NCI-H2227 (cell line): Measurements from ENCODE around the gene CBY1.
A peak's percentile ranks its signal among the peaks of the same experiment; 100 is the strongest.
"Not testable (repeated sequence)": the region's sequence is repeated elsewhere in the genome, so short reads cannot be mapped to it uniquely, and the experiment has no call there.

Experiments
- DNase-seq: peaks from one replicate; lab custom pipeline; 2025; ENCODE audit not compliant: unreplicated experiment; lab: John Stamatoyannopoulos, UW

Gene CBY1

DNA sequence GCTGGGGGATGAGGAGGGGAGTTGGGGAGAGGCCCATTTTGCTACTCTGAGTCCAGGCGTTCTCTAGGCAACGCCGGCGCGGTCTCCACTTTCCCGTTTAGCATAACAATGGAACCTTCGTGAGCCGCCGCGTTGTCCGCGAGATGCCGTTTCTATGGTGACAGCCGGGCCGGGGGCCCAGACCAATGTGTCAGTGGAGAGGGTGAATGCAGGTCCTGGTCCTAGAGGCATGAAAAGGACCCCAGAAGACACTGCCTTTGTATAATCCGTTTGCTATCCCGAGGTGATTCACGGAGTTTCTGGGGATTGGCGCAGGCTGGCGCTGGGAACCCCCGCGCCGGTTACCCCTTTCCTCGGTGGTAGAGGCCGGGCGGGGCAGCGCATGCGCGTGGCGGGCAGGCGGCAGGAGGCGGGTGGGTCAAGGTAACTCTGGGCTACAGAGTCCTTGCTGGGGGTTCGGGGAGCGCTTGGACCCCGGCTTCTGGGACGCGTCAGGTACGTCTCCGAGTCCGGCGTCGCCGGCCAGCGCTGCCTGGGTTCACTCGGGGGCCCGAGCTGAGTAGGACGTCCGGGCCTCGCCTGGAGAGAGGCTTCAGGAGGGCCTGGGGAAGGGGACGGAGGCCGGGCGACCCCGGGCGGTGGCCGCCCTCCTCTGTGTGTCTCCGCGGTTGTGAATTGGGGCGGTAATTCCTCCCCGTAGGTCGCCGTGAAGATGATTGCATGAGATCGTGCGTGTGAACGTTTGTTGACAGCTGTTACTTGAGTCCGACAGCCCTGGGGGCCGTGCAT lies at the start of gene CBY1, which contains the start of gene FAM227A:
Gene CBY1 (plus strand): TSS at position 383 of the 789 bp plus-strand sequence. CDS start 11,417 bp downstream, outside the sequence.
Gene FAM227A (minus strand): TSS at position 137 of the 789 bp plus-strand sequence. CDS start 6,224 bp downstream, outside the sequence.
- DNase-seq = peak; percentile 93

DNA sequence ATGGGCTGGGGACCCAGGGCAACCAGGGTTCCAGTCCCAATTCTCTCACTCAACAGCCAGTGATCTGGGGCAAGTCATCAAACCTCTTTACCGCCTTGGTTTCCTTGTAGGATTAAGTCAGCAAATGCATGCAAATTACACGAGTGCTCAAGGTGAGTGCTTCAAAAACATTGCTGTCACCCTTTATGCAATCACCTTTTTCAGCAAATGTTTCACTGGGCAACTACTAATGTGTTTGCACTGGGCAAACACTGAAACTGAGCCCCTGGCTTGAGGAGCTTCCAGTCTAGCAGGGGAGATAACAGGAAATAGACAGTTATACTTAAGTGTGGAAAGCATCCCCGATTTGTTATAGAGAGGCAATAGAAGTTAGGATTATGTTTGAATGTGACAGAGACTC lies 48.8 kb upstream of the CBY1 start:
- no peak for DNase-seq

DNA sequence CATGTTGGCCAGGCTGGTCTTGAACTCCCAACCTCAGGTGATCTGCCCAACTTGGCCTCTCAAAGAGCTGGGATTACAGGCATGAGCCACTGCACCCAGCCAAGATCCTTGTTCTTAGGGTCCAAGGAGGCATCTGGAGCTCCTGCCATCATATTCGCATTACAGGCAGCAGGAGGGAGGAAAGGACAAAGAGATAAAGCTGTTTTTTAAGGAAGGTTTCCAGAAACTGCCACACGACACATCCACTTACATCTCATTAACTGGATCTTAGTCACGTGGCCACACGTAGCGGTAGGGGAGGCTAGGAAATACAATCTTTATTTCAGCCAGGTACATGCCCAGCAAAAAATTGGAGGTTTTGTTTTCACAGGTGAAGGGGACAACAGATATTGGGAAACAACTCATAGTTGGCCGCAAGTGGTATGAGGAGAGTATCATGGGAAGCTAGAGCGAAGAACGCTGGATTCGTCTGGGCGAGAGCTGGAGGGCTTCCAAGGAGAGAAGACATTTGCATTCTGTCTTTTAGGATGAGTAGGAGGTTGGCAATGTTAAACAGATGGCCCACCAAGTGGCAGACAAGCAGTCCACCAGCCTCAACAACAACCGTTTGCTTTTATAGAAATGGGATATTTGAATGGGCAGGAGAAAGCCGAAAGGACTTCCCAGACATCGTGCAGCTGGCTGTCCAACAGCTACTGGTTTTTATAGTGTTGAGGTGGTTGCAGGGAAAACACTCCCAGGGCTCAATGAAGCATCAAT lies 47.3 kb upstream of the CBY1 start:
- no peak for DNase-seq

DNA sequence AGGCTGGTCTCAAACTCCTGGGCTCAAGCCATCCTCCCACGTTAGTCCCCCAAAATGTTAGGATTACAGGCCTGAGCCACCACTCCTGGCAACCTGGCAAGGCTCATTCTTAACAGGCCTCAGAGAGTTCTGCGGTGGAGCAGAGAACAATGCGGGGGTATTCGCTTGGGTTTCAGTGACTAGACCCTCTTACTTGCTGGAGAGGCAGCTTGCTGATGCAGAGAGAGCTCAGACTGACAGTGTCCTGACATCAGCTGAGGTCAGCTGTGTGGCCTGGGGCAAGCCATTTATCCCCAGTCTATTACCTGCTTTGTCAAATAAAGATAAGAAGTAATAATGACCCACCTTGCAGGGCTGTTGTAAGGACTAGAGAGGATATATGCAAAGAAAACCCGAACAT lies 46.2 kb upstream of the CBY1 start:
- DNase-seq = no peak

DNA sequence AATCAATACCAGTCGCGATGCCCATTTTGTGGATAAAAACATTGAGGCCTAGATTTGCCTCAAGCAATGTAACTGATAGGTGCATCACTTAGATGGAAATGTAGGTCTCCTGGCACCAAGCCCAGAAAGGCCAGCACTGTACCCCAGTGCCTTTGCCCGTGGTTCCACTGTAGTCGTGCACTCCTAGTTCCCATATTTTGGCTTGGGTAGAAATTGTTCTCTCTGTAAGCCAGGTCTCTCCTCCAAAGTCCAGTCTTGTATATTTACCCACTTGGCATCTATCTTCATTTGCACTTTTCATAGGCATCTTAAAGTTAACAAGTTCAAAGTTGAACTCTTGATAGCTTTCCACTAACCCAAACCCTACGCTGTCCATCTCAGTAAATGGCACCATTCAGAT lies 44.9 kb upstream of the CBY1 start:
- no peak for DNase-seq

DNA sequence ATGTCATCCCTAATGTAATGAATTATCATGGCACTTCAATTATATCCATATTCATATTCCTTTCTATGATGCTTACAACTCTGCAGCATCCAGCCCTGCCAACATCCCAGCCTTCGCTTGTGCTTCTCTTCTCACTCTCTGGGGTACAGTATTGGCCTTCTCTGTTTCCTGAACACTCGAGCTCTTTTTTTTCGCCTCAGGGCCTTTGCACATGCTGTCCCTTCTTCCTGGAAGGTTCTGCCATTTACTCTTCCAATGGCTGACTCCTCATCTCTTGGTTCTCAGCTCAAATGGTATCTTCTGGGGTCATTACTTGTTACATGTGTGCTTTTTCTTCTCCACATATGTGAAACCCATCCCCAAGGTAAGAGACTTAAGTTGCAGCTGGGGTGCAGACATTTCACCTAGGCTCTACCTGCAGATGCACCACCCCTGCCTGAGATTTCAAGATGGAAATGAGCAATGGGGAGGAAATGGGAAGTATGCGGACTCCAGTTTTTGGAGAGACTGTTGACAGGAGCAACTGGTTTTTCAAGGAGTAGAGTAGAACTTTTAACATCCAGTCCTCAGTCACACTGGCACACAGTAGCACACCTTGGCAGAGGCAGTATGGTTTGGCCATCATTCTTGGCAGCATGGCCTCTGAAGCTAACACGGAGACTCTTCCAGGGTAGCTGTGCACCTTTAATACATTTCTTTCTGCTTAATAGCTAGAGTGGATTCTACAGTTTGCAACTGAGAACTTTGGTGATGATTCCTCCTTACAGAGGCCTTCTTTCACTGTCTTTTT lies 44.0 kb upstream of the CBY1 start:
- DNase-seq = no peak

DNA sequence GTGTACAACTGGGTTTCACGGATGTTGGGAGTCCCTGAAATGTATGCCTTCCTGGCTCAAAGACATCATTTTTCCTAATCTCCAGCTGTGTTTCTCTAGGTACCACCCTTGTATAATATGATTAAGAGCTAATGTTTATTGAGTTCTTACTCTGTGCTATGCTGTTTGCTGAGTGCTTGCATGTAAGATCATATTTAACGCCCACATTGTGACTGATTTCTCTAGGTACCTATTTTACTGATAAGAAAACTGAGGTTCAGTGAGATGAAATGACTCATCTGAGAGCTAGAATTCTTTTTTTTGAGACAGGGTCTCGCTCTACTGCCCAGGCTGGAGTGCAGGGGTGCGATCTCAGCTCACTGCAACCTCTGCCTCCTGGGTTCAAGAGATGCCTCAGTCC lies 42.9 kb upstream of the CBY1 start:
- no peak for DNase-seq

DNA sequence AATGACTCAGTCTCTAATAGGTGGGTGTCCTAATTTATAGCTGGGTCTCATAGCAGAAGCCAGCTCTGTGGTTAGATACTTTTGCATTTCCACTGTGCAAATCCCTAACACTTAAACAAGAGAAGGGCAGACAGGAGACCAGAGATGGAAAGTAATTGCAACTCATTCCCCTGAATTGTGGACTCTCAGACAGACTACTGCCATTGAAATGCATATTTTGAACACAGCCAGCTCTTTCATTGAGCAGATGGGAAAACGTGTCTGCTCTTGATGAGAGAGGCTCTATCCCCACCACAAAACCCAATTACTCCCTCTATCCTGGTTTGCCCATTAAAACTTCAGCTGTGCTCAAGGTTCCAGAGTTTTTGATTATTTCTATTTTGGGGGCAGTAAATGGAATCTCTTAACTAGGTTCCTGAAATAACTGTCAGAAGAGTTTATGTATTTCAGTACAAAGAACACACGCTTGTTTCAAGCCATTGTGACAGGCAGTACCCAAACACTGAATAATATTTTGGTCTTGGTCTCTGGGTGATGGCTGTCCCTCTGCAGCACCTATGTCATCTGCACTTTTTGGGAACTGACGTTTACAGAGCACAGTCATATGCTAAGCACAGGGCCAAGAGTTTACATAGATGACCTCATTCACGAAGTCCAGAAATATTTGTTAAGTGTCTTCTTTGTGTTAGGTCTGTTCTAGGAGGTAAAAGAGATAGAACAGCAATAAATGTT lies 41.9 kb upstream of the CBY1 start:
- no peak for DNase-seq

DNA sequence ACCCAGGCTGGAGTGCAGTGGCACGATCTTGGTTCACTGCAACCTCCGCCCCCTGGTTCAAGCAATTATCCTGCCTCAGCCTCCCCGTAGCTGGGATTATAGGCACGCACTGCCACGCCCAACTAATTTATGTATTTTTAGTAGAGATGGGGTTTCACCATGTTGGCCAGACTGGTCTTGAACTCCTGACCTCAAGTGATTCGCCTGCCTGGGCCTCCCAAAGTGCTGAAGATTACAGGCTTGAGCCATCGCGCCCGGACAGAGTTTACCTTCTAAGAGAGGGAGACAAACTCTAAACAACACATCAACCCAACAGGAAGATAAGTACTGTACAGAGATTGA lies 41.4 kb upstream of the CBY1 start:
- not testable (repeated sequence) for DNase-seq

DNA sequence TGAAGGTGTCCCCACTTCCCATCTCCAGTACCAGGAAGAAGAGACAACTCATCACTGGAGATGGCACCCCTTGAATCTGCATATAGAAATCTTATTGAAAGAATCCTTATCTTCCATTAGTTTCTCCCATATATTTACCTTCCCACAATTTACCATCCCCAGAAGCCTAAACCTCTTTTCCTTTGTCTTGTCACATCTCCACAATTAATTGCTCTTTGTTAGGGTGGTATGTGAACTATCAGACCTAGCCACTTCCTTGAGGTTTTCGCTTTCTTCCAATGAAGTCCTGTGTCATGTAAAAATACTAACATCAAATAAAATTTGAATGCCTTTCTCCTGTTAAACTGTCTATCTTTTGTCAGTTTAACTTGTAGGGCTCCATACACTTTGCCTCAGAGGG lies 38.2 kb upstream of the CBY1 start:
- no peak for DNase-seq

DNA sequence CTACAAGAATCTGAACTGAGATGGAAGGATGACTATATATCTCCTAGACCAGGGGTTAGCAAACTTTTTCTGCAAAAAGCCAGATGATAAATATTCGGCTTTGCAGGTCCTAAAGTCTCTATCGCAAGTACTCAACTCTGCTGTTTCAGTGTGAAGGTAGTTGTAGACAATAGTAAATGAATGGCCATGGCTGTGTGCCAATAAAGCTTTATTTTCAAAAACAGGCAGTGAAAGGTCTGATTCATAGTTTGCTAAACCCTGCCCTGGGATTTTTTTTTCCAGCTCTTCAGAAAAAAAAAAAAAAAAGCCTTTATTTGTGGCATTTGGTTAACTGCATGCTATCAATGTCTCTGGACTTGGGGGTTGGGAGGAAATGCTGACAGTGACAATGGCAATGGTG lies 37.8 kb upstream of the CBY1 start:
- DNase-seq = no peak

DNA sequence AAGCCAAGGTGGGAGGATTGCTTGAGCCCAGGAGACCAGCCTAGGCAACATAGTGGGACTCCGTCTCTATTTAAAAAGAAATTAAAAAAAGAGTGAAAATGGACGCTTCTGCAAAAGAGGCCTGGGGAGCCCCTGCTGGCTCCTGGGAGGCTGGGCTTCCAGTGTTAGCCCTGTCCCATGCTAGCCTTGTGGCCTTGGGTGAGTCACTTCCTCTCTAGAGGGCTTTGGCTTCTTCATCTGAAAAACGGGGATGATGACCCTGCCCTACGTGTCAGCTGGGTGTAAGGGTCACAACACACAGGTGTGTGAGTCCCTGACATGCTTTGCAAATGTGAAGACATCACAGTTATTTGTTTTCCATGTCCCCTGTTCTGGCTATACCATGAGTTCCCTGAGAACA lies 33.1 kb upstream of the CBY1 start:
- no peak for DNase-seq

DNA sequence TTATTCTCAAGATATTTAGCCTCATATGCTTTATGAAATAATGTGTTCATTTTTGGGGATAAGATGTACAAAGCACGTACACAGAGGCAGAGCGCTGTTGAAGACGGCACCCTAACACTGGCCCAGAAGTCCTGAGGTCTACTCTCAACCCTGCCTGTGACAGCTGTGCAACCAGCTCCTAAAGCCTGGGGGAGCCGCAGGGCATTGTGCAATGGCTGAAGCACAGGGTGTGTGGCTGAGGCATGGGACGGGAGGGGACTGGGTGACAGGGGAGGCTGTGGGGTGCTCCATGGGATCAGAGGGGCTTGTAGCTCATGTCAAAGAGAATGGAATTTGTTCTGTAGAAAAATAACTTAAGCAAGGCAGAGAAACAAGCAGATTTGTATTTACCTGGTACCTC lies 28.0 kb upstream of the CBY1 start:
- DNase-seq = no peak

DNA sequence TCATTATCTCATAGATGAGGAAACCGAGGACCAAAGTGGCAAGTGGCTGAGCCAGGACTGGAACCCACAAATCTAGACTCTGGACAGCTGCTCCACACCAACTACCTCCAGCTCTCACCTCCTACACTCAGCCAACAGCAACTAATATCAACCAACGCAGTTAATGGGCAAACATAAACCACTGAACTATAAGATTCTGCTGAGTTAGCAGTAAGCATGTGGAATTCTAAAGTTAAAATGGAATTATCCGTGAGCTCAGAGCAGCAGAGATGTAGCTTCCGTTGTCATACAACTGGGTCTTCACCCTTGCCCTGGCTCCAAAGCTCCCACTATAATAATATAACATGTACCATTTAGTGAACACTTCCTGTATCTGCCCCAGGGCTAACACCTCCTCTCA lies 27.3 kb upstream of the CBY1 start:
- no peak for DNase-seq

DNA sequence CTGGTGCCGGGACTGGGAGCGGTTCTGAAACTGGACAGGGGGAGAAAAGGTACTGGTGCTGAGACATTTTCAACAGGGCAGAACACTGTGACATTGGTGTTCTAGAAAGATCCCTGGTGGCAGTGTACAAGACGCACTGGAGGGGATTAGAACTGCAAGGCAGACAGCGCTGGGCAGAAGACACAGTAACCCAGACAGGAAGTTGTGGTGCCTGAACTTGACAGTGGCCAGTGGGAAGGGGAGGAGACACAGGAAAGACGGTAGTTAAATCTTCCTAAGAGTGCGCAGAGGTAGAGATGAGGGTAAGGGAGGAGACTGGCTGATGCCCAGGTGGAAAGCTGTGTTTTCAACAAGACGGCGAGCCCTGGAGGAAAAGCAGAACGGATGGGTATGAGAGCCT lies 24.7 kb upstream of the CBY1 start:
- DNase-seq = no peak

DNA sequence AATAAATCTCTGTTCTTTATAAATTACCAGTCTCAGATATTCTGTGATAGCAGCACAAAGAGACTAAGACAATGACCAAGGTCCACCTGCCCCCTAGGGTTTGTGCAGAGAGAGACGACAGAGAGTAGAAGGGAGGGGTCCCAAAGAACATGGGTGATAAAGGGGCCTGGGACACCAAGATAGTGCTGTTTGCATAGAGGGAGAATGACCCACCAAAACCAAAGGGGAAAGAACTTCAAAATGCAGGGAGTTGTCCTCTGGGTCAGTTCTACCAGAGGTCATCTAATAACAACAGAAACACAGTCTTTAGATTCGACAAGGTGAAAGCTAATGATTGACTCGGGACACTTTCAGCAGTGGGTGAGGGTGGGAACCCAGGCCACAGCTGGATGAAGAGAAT lies 23.9 kb upstream of the CBY1 start:
- DNase-seq = no peak

DNA sequence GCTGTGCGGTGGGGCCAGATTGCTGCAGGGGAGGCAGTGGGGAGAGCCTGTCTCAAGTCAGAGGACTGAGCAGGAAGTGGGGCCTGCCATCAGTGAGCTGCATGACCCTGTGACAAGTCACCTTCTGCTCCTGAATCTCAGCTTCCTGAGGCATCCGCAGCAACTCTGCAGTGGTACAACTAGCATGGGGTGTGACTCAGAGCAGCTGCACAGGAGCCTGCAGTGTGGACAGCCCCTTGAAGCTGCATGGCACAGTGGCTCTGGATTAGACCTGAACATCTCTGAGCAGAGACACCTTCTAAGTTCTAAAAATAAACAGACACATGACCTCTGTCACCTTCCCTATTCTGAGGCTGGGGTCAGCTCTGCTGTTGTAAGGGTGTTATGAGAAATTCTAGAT lies 18.2 kb upstream of the CBY1 start:
- DNase-seq = no peak

DNA sequence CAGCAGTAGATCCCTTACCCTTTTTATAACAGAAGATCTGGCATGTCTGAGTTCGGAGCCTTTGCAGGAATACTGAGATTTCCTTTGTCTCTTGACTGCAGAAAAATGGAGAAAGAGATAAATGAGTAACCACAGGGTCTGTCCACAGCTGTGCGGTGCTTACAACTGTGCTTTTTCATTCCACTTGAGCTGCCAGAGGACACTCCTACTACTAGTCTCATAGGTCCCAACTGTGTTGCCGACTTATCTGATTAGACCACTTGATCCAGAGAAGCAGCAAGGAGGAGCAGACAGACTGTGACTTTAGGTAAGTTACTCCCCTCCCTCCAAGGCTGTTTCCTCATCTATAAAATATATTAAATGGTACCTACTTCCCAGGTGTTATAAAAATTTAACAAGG lies 17.7 kb upstream of the CBY1 start:
- no peak for DNase-seq

DNA sequence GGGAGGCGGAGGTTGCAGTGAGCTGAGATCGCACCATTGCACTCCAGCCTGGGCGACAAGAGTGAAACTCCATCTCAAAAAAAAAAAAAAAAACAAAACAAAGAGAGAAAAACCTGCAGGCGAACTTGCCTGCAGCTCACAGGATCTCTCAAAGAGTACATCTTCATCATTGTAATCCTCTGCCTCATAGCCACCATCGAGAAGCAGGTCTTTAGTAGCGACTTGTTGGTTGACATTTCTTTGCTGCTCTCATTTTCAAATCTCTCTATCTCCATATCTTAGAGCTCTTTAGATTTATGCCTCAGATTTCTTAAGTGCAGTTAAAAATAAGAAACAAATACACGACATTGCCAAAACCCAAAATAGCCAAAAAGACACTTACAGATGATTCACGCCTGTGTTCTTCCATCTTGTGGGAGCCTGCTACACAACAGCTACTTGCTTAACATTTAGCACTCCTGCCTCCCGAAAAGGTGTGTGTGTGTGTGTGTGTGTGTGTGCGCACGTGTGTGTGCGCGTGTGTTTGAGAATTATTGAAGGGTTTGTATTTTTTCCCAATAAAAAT lies 14.9 kb upstream of the CBY1 start:
- DNase-seq = no peak

DNA sequence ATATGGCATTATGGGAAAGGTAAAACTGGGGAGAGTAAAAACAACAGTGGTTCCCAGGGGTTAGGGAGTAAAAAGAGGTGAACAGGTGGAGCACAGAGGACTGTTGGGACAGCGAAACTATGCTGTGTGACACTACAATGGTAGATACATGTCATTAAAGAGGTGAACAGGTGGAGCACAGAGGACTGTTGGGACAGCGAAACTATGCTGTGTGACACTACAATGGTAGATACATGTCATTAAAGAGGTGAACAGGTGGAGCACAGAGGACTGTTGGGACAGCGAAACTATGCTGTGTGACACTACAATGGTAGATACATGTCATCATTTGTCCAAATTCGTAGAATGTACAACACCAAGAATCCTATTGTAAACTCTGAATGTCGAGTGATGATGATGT lies 12.2 kb upstream of the CBY1 start:
- not testable (repeated sequence) for DNase-seq

DNA sequence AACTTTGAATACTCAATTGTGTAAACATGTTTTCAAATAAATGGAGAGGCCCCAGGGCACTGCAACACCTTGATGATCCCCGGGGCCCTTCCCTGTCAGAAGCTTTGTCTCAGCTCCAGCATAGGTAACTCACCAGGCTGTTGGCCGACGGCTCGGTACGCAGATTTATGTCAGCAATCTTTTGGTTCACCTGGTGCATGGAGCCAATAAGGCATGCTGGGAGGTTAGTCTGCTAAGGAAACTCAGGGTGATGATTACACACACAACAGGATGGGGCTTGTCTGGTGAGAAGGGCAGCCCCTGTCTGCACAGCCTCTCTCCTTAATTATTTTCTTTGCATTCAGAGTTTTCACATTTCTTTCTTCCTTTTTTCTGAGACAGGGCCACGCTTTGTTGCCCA lies 11.0 kb upstream of the CBY1 start:
- DNase-seq = no peak
